B cell (primary cell): ENCODE measurements around the gene MORC1. TPM values are rescaled to one million over a fixed set of nuclear protein-coding genes. Genes with fewer than 3 reads are reported as not detected.

Experiments
- ATAC-seq: fragments of 200-7000 bp; cut with Tn5 transposase; one replicate; pipeline ENCODE4 v1.10.0; 2021; ENCODE audit warnings: low read depth, mild to moderate bottlenecking, moderate number of reproducible peaks, moderate library complexity
- CTCF ChIA-PET: fragments of 350-600 bp; sonication (Branson Sonifier 250); formaldehyde crosslinking; loops from one replicate; lab custom pipeline; 2021; ENCODE audit warnings: antibody characterized with exemption, inconsistent platforms; lab: Charles Lee
- POLR2A ChIA-PET: fragments of 350-600 bp; sonication (Branson Sonifier 250); formaldehyde crosslinking; loops from one replicate; lab custom pipeline; 2021; ENCODE audit warnings: antibody characterized with exemption; lab: Charles Lee
- DNase-seq: peaks from one replicate; pipeline ENCODE4 v3.0.0; 2013
- H2AFZ ChIP-seq: 2 replicates; pipeline ENCODE4 v1.6.1; 2012; ENCODE audit warnings: mild to moderate bottlenecking, low read depth, low read length; ENCODE audit not compliant: insufficient read depth, poor library complexity, severe bottlenecking
- H3K27ac ChIP-seq, 2 donors: 1 replicate in 1 of 2; 2 replicates in 1 of 2; pipeline ENCODE4 v1.5.1; 2012 to 2013; ENCODE audit warnings: low read length in 2 of 2, mild to moderate bottlenecking in 2 of 2, moderate library complexity in 1 of 2
- H3K27me3 ChIP-seq, 4 experiments: fragments of 200-600 bp in 1 of 4; sonication (generic) in 1 of 4; replicated peaks in 1 of 4; 1 replicate in 2 of 4; 2 replicates in 2 of 4; pipeline versions ENCODE4 v1.6.1 to v1.7.0; 2013 to 2016; ENCODE audit warnings: low read length in 3 of 4, mild to moderate bottlenecking in 2 of 4, mixed read lengths in 1 of 4, moderate library complexity in 1 of 4; ENCODE audit not compliant: insufficient read depth in 4 of 4, control insufficient read depth in 3 of 4; ENCODE audit errors: control extremely low read depth in 1 of 4
- H3K36me3 ChIP-seq, 2 experiments: replicated peaks in 1 of 2; 1 replicate in 1 of 2; 2 replicates in 1 of 2; pipeline versions ENCODE4 v1.6.1 to v1.7.1; 2013; ENCODE audit warnings: low read length in 1 of 2; ENCODE audit not compliant: insufficient read depth in 2 of 2, control insufficient read depth in 1 of 2; ENCODE audit errors: control extremely low read depth in 1 of 2, extremely low read depth in 1 of 2
- H3K4me1 ChIP-seq, 2 donors: fragments of 200-600 bp in 1 of 2; sonication (generic) in 1 of 2; 1 replicate in 1 of 2; 2 replicates in 1 of 2; pipeline versions ENCODE4 v1.5.1 to v1.6.1; 2013 to 2017; ENCODE audit warnings: low read length in 2 of 2; ENCODE audit not compliant: control insufficient read depth in 2 of 2, insufficient read depth in 2 of 2
- H3K4me2 ChIP-seq: replicated peaks from 2 replicates; pipeline ENCODE3; 2012; ENCODE audit warnings: mild to moderate bottlenecking, low read depth, low read length; ENCODE audit not compliant: poor library complexity, severe bottlenecking
- H3K4me3 ChIP-seq, 5 experiments: fragments of 200-600 bp in 1 of 5; sonication (generic) in 1 of 5; 1 replicate in 3 of 5; 2 replicates in 2 of 5; pipeline versions ENCODE4 v1.5.1 to v1.7.0; 2011 to 2016; ENCODE audit warnings: low read length in 4 of 5, mild to moderate bottlenecking in 4 of 5, low read depth in 2 of 5, control low read depth in 1 of 5, moderate library complexity in 1 of 5; ENCODE audit not compliant: insufficient read depth in 1 of 5; ENCODE audit errors: control extremely low read depth in 1 of 5, extremely low read depth in 1 of 5
- H3K79me2 ChIP-seq: fragments of 200-600 bp; sonication (generic); one replicate; pipeline ENCODE4 v1.6.0; 2016; ENCODE audit warnings: low read length; ENCODE audit not compliant: control insufficient read depth, insufficient read depth
- H3K9ac ChIP-seq: fragments of 200-600 bp; sonication (generic); 2 replicates; pipeline ENCODE4 v1.6.1; 2017; ENCODE audit warnings: mild to moderate bottlenecking, low read length, moderate library complexity
- H3K9me3 ChIP-seq, 3 donors: one replicate each; pipeline versions ENCODE4 v1.6.1 to v1.7.1; 2013; ENCODE audit warnings: low read length in 2 of 3; ENCODE audit not compliant: control insufficient read depth in 2 of 3, insufficient read depth in 1 of 3; ENCODE audit errors: control extremely low read depth in 1 of 3
- H4K20me1 ChIP-seq: 2 replicates; pipeline ENCODE4 v1.6.0; 2012; ENCODE audit warnings: mild to moderate bottlenecking, low read length; ENCODE audit not compliant: insufficient read depth, control insufficient read depth, poor library complexity, severe bottlenecking
- H3K27ac Mint-ChIP-seq: one replicate; pipeline ENCODE4 v1.8.0; 2021; ENCODE audit warnings: mixed read lengths
- H3K27me3 Mint-ChIP-seq: one replicate; pipeline ENCODE4 v1.8.0; 2021; ENCODE audit warnings: mixed read lengths
- H3K4me1 Mint-ChIP-seq: one replicate; pipeline ENCODE4 v1.8.0; 2021; ENCODE audit warnings: mixed read lengths
- H3K4me3 Mint-ChIP-seq: one replicate; pipeline ENCODE4 v1.8.0; 2021; ENCODE audit warnings: mixed read lengths
- H3K9me3 Mint-ChIP-seq: one replicate; pipeline ENCODE4 v1.8.0; 2022; ENCODE audit warnings: mixed read lengths; ENCODE audit not compliant: insufficient read depth
- EZH2 ChIP-seq: IDR thresholded peaks from 2 replicates; pipeline ENCODE4 v1.6.1; 2012; ENCODE audit warnings: borderline replicate concordance, low read depth, mild to moderate bottlenecking, moderate library complexity, low read length; ENCODE audit not compliant: insufficient read depth, poor library complexity, severe bottlenecking
- WGBS: methylation state at CpG from one replicate; pipeline ENCODE4 v1.1.5; 2013; ENCODE audit warnings: missing lambda C conversion rate; ENCODE audit not compliant: insufficient coverage; 5-methylcytosine and 5-hydroxymethylcytosine counted together
- intact Hi-C: fragments of 100-400 bp; cut with micrococcal nuclease; formaldehyde crosslinking; loops from one replicate; pipeline ENCODE4 v1.10.0; 2022
- polyA plus RNA-seq: library from polyadenylated mRNA; depleted of rRNA; stranded (reverse); fragments of >200 nt; gene quantifications from 2 replicates; pipeline ENCODE4 v1.2.3, GENCODE V29; 2012
- total RNA-seq, 2 donors: library from RNA; stranded (reverse); fragments of 120-200 nt in 1 of 2; gene quantifications; 1 replicate in 1 of 2; 2 replicates in 1 of 2; pipeline versions ENCODE4 v1.2.3 to v1.2.4, GENCODE V29; 2013 to 2022
- TF ChIP-seq, protein P1 (sequence below): fragments of 200-600 bp; IDR thresholded peaks from one replicate; pipeline ENCODE4 v1.8.0; 2022; ENCODE audit warnings: antibody characterized with exemption, mild to moderate bottlenecking

Gene MORC1
- total and polyA plus RNA-seq, 2 donors (not counting 1 experiment from before 2014, with no cell fraction given), result not detected

DNA sequence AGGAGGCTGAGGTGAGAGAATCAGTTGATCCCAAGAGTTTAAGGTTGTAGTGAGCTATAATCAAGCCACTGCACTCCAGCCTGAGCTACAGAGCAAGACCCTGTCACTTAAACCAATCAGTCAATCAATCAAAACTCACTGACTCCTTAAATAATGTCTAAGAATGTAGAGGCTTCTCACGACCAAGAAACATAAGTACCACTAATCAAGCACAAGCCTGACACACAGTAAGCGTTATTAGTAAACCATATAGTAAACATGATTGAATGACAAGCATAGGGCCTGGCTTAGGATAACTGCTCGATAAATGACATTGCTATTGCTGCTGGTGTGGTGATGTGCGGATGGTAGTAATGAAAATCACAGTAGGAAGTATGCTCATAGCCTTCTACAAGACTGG is 48.0 kb upstream of the MORC1 start:
- Histone ChIP-seq H3K79me2 (no peaks in the 10 kb centered on the region), H3K9me3 (no peaks in the 10 kb centered on the region), H3K27me3 (no peaks in the 10 kb centered on the region), H3K4me1 (no peaks in the 10 kb centered on the region), H3K9ac (no peak overlapping the region), H3K27ac (no peak overlapping the region), H3K36me3 (no peaks in the 10 kb centered on the region), H3K4me3 (no peak overlapping the region), H3K4me2 (no peak overlapping the region), H2AFZ (no peak overlapping the region), H4K20me1 (no peaks in the 10 kb centered on the region)
- DNase-seq (no peak), ATAC-seq (no peak)
- intact Hi-C loops, result no loop called here
- ChIA-PET POLR2A (no interaction called here), CTCF (no interaction called here)
- no peak overlapping the region for H3K4me3 Mint-ChIP-seq
- 100% methylated on average over 1 of the region's 4 CpGs for WGBS
- H3K27ac Mint-ChIP-seq, result no peak overlapping the region
- H3K4me1 Mint-ChIP-seq, result no peaks in the 10 kb centered on the region
- H3K9me3 Mint-ChIP-seq, result no peaks in the 10 kb centered on the region
- no peak for TF ChIP-seq EZH2
- TF ChIP-seq, protein P1, sequence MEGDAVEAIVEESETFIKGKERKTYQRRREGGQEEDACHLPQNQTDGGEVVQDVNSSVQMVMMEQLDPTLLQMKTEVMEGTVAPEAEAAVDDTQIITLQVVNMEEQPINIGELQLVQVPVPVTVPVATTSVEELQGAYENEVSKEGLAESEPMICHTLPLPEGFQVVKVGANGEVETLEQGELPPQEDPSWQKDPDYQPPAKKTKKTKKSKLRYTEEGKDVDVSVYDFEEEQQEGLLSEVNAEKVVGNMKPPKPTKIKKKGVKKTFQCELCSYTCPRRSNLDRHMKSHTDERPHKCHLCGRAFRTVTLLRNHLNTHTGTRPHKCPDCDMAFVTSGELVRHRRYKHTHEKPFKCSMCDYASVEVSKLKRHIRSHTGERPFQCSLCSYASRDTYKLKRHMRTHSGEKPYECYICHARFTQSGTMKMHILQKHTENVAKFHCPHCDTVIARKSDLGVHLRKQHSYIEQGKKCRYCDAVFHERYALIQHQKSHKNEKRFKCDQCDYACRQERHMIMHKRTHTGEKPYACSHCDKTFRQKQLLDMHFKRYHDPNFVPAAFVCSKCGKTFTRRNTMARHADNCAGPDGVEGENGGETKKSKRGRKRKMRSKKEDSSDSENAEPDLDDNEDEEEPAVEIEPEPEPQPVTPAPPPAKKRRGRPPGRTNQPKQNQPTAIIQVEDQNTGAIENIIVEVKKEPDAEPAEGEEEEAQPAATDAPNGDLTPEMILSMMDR, result no peak
- H3K27me3 Mint-ChIP-seq, result no peaks in the 10 kb centered on the region

DNA sequence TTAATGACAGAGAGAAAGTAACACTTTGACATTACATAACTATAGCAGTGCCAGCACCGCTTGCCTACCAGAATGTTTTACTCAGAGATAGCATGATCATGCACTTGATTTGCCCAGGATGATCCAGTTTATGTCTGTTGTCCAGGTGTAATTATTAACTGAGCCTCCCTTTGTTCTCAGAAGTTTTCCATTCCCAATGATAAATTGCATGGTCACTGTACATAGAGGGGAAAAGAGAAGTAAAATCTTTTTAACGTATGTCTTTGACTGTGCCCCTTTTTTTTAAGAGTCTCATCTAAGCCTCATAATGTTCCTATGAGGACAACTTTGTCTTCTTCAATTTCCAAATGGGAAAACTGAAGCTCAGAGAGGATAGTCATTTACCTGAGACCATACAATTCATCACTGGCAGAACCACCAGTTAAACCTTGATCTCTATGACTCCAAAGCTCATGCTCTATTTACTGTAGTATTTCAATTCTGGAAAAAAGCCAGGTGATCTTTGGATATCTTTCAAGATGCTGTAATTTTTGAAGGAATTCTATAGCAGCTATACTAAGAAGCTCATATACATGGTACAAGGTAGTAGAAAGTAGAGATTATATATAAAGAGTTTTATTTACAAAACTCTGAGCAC is 43.7 kb upstream of the MORC1 start:
- H3K27ac Mint-ChIP-seq, result no peak overlapping the region
- H3K4me2 ChIP-seq, result no peak overlapping the region
- peaks cover 0 to 2% (median 0%) of the 10 kb centered on the region in 3 donors for H3K9me3 ChIP-seq
- no peaks in the 10 kb centered on the region for H3K79me2 ChIP-seq
- H2AFZ ChIP-seq, result no peak overlapping the region
- no peak overlapping the region for H3K4me3 Mint-ChIP-seq
- DNase-seq (no peak), ATAC-seq (no peak)
- ChIA-PET CTCF (no interaction called here), POLR2A (no interaction called here)
- H3K27me3 Mint-ChIP-seq, result no peaks in the 10 kb centered on the region
- H3K4me1 Mint-ChIP-seq, result no peaks in the 10 kb centered on the region
- no peaks in the 10 kb centered on the region for H3K27me3 ChIP-seq
- WGBS, result no CpG with 5 or more reads among the region's 2 CpGs
- no peak overlapping the region for H3K9ac ChIP-seq
- H3K9me3 Mint-ChIP-seq, result peaks cover 3% of the 10 kb centered on the region
- no peak for TF ChIP-seq EZH2
- TF ChIP-seq, protein P1, result no peak
- H3K4me3 ChIP-seq, result no peak overlapping the region
- intact Hi-C loops, result no loop called here
- H3K27ac ChIP-seq, result no peak overlapping the region
- H3K36me3 ChIP-seq, result no peaks in the 10 kb centered on the region
- no peaks in the 10 kb centered on the region for H4K20me1 ChIP-seq
- H3K4me1 ChIP-seq, result no peaks in the 10 kb centered on the region
